ENCODE data around the gene SPDYE18.
A peak's percentile ranks its signal among the peaks of the same experiment; 100 is the strongest.
"Not testable (repeated sequence)": the region's sequence is repeated elsewhere in the genome, so short reads cannot be mapped to it uniquely, and the experiment has no call there.

The SPDYE18 gene, protein sequence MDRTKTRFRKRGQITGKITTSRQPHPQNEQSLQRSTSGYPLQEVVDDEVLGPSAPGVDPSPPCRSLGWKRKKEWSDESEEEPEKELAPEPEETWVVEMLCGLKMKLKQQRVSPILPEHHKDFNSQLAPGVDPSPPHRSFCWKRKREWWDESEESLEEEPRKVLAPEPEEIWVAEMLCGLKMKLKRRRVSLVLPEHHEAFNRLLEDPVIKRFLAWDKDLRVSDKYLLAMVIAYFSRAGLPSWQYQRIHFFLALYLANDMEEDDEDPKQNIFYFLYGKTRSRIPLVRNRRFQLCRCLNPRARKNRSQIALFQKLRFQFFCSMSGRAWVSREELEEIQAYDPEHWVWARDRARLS

DNA sequence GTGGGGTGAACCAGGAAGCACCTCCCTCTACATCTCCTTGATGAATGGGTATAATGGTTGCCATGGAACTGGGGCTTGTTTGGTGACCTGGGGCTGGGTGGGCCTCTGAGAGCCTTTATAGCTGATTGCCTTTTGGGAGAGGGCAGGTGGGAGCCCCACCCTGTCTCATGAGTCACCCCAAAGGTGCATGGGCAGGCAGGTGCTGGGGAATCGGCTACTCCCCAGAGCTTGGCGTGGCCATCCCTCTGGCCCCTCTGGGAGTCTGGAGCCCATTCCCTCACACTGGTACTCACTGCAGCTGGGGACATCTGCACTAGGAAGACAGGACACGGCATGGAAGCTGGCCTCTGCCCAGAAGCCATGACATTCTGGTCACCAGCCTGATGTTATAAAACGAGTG lies at the start of gene SPDYE18:
Gene SPDYE18, minus strand, starts transcription at position 2 of the 400 bp plus-strand sequence. CDS start 2,046 bp downstream, outside the sequence.
- not testable (repeated sequence) for DNase-seq (ENCODE audit: low spot score)

DNA sequence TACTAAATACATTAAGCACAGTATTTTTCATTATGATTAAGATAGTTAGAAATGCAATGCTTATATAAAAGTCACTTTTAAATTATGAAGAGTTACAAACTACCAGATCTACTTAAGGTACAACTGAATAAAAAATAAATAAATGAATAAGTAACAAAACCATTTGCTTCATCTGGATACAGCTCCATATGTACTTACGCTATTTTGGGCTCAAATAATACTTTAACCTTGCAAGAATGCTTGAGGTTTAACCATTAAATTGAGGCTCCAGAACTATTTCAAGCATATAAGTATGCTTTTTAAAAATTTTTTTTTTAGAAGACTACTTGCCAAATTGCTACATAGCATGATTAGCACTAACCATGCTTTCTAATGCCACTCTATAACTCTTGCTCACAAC lies 46.0 kb upstream of the SPDYE18 start:
- DNase-seq (ENCODE audit: low spot score): not testable (repeated sequence)

GRCh38 chr7:77107659-77108058 lies 45.3 kb upstream of the SPDYE18 start:
- DNase-seq (ENCODE audit: low spot score): not testable (repeated sequence)

DNA sequence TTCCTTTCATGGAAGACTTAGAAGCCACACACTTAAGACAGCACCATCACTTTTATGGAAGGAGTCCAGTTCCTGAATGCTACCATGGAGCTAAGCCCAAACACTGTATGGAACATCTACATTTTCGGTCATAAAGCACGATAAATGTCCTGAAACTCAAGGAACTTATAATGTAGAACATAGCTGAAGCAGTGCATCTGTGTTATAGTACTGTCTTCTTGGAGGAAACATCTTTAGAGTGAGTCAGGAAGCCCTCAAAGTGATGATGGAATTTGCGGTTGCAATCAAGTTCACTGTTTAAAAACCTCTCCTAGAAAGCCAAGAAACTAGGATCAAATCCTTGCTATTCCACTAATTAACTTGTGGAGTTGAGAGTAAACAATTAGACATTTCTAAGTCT lies 43.5 kb upstream of the SPDYE18 start:
- DNase-seq (ENCODE audit: low spot score): not testable (repeated sequence)

- not testable (repeated sequence) for DNase-seq (ENCODE audit: low spot score)
Measured at GRCh38 chr7:77102671-77103070, 40.3 kb upstream of the SPDYE18 start.

- not testable (repeated sequence) for DNase-seq (ENCODE audit: low spot score)
Measured at GRCh38 chr7:77101187-77101586, 38.8 kb upstream of the SPDYE18 start.

DNA sequence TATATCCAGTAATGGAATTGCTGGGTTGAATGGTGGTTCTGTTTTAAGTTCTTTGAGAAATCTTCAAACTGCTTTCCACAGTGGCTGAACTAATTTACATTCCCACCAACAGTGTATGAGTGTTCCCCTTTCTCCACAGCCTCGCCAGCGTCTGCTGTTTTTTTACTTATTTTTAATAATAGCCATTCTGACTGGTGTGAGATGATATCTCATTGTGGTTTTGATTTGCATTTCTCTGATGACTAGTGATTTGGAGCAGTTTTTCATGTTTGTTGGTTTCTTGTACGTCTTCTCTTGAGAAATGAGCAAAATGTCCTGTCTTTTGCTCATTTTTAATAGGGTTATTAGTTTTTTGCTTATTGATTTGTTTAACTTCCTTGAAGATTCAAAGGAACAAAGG lies 38.1 kb upstream of the SPDYE18 start:
- DNase-seq (ENCODE audit: low spot score): not testable (repeated sequence)

GRCh38 chr7:77092301-77092700 lies 29.9 kb upstream of the SPDYE18 start:
- DNase-seq (ENCODE audit: low spot score): not testable (repeated sequence)

DNA sequence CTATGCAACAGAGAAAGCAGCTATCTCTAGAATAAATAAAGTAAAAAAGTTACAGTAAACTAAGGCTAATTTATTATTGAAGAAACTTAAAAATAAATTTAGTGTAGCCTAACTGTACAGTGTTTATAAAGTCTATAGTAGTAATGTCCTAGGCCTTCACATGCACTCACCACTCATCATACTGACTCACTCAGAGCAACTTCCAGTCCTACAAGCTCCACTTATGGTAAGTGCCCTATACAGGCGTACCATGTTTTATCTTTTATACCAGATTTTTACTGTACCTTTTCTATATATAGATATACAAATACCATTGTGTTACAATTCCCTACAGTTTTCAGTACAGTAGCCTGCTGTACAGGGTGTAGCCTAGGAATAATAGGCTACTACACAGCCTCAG lies 19.8 kb upstream of the SPDYE18 start:
- DNase-seq (ENCODE audit: low spot score): not testable (repeated sequence)

DNA sequence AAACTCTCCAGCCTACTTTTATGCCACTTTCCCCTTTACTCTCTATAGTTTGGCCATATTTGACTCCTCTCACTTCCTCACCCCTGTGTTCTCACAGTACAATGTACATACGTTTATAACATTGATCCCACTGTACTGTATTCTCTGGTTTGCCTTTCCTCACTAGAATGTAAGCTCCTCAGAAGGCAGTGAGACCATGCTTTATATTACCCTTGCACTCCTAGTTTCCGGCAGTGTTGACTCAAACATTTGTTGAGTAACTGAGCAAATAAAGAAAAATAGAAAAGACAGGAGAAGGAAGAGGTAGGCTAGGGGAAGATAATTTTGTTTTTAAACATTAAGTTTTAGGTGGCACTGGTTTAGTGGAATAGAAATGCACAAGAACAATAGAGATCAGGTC lies 17.9 kb upstream of the SPDYE18 start:
- not testable (repeated sequence) for DNase-seq (ENCODE audit: low spot score)

- not testable (repeated sequence) for DNase-seq (ENCODE audit: low spot score)
Measured at GRCh38 chr7:77079624-77080023, 17.3 kb upstream of the SPDYE18 start.

DNA sequence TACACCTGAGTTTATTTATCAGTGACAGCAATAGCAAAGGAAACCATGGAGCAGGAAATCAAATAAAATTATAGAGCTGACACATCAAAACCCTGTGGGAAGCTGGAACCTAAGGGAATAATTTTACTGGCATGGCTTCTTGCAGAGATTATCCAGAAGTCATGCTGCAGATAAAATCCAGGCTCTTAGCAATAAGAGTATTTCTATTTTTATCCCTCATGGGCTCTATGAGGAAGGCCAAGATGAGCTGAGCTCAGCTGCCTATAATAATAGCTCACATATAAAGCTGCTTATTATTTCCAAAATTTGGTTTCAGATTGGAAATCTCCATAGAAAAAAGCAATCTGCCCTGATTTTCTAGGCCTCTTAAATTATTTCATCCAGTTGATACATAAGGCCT lies 16.8 kb upstream of the SPDYE18 start:
- DNase-seq (ENCODE audit: low spot score): not testable (repeated sequence)

GRCh38 chr7:77077060-77077459 lies 14.7 kb upstream of the SPDYE18 start:
- DNase-seq (ENCODE audit: low spot score): not testable (repeated sequence)

DNA sequence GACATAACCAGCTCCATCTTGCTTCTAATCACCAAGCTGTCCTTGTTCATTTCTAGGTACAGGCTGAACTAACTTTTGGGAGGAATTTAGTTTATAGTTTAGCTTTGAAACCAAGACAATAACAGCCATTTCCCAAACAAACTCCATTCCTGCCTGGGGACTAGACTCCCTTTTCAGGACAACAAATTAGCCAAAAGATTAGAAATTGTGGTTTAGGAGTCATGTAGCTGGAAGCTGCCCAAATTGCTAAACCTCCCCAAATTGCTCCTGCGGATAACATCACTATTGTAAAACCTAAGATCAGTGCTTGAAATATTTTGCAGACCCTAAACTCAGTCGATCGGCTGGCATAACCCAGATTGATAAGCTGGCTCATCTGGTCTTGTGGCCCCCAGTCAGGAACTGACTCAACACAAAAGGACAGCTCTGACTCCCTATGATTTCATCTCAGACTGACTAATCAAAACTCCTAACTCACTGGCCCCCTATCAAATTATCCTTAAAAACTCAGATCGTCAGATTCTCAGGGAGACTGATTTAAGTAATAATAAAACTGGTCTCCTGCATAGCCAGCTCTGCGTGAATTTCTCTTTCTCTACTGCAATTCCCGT lies 12.5 kb upstream of the SPDYE18 start:
- DNase-seq (ENCODE audit: low spot score): not testable (repeated sequence)

- not testable (repeated sequence) for DNase-seq (ENCODE audit: low spot score)
Measured at GRCh38 chr7:77071108-77071507, 8.8 kb upstream of the SPDYE18 start.

GRCh38 chr7:77065869-77066268 lies 3.5 kb upstream of the SPDYE18 start:
- not testable (repeated sequence) for DNase-seq (ENCODE audit: low spot score)

- not testable (repeated sequence) for DNase-seq (ENCODE audit: low spot score)
Measured at GRCh38 chr7:77063732-77064131, 1.4 kb upstream of the SPDYE18 start.

DNA sequence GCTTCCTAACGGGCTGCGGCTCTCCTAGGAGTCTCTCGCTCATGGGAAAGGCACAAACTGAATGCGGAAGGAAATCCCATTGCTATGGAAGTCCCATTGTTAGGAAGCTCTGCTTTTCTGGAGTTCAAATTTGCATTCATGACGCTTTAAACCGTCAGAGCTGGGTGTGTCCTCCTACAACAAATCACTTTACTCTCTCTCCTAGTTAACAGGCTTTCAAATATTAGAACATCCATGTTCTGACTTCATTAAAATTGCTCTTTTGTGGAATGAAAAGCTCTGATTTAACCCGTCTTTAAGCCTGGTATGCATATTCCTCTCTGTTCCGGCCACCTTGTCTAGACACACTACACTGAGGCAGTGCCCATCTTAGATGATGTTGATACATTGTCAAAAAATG lies 30.1 kb downstream of the SPDYE18 start, which contains the start of gene SPDYE17:
Gene SPDYE17, minus strand, starts transcription at position 101 of the 400 bp plus-strand sequence. CDS start 1,791 bp downstream, outside the sequence.
- DNase-seq (ENCODE audit: low spot score): not testable (repeated sequence)

DNA sequence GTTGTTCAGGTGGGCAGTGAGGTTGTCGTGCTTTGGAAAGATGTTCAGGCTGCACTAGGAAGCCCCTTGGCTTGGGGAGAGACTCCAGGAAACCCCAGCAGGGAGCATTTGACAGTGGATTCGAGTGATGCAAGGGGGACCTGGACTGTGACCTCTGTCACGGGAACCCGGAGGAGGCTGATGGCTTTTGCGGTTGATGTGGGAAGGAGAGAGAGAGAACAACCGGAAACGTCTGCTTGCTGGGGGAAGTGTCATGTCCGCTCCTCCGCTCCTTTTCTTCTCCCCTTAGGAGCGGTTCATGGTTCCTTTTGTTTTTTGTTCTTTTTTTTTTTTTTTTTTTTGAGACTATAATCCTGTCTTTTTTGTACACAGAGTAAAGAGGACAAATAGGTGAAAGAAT lies 36.0 kb downstream of the SPDYE18 start:
- DNase-seq (ENCODE audit: low spot score): not testable (repeated sequence)

DNA sequence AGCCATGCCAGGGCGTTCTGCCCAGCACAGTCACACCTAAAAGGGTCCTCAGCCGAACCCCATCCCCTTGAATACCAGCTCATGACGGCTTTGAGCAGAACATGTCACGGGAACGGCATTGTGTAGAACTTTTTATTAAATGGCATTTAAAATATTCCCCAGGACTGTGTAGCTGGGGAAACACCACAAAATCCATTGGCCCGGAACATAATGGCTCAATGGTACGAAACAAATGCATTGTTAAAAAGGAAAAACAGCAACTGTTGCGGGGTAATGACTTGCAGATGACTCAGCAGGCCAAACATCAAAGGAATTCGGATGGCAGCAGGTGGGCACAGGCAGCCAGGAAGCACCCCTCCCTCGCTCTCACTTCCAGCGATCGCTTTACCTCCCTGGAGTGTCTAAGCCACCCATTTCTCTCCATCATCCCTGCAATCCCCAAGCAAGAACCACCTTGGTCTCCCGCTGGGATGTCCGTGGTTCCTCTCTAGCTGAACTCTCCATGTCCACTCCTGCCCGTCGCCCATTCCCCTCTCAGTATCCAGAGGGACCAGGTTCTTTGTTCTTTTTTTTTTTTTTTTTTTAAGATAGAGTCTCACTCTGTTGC lies 52.2 kb downstream of the SPDYE18 start:
- DNase-seq (ENCODE audit: low spot score): peak; percentile 21

DNA sequence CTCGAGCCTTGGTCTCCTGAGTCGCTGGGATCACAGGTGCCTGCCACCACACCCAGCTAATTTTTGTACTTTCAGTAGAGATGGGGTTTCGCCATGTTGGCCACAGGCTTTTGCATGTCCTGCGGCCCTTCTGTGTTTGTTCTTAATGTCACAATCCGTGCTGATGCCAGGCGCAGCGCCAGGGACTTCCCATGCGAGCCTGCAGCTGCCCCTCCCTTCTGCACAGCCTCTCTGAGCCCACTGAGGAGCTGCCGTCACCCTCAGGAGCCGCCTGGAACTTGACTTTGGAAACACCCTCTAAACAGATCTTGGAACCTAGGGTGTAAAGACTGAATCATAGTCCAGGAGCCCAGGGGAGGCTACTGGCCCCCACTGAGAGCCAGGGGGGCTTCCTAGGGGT lies 54.4 kb downstream of the SPDYE18 start:
- DNase-seq (ENCODE audit: low spot score): peak; percentile 17
